Adrenal gland (tissue), 12 donors: Measurements from ENCODE around the gene ECI2. TPM values are rescaled to one million over a fixed set of nuclear protein-coding genes. Genes with fewer than 3 reads are reported as not detected.

ENCODE experiments used
- DNase-seq, 7 donors: peaks; one replicate each; pipeline ENCODE4 v3.0.0-alpha.2; 2019 to 2020
- H3K27ac ChIP-seq, 5 donors: fragments of 200-600 bp; sonication (generic) in 4 of 5; 1 replicate in 3 of 5; 2 replicates in 2 of 5; pipeline versions ENCODE4 v1.5.1 to v1.8.0; 2016 to 2020; ENCODE audit warnings: mild to moderate bottlenecking in 1 of 5
- H3K27me3 ChIP-seq: fragments of 200-600 bp; 2 replicates; pipeline ENCODE4 v1.8.0; 2021
- H3K36me3 ChIP-seq, 2 donors: fragments of 200-600 bp; replicated peaks in 1 of 2; 1 replicate in 1 of 2; 2 replicates in 1 of 2; pipeline versions ENCODE4 v1.5.1 to v1.8.0; 2018 to 2022
- H3K4me1 ChIP-seq, 2 donors: fragments of 200-600 bp; replicated peaks in 1 of 2; 1 replicate in 1 of 2; 2 replicates in 1 of 2; pipeline versions ENCODE4 v1.5.1 to v1.8.0; 2018 to 2021
- H3K4me3 ChIP-seq, 4 donors: fragments of 200-600 bp; sonication (generic) in 3 of 4; one replicate each; pipeline ENCODE4 v1.5.1; 2016 to 2018
- H3K9me3 ChIP-seq, 3 donors: fragments of 200-600 bp; sonication (generic) in 1 of 3; replicated peaks in 1 of 3; 1 replicate in 2 of 3; 2 replicates in 1 of 3; pipeline versions ENCODE4 v1.5.1 to v1.8.0; 2016 to 2021
- CTCF ChIP-seq, 6 experiments: fragments of 450-650 bp in 4 of 6; fragments of 200-600 bp in 2 of 6; sonication (generic) in 1 of 6; IDR thresholded peaks; 1 replicate in 5 of 6; 2 replicates in 1 of 6; pipeline versions ENCODE4 v1.5.1 to v1.8.0; 2016 to 2021; ENCODE audit warnings: antibody characterized with exemption in 6 of 6, mild to moderate bottlenecking in 2 of 6, moderate library complexity in 1 of 6
- POLR2A ChIP-seq, 2 donors: fragments of 450-650 bp; IDR thresholded peaks; one replicate each; pipeline ENCODE4 v1.6.1; 2017; ENCODE audit warnings: antibody characterized with exemption in 2 of 2, mild to moderate bottlenecking in 2 of 2, moderate library complexity in 1 of 2
- WGBS, 4 donors: extraction: QIAGEN DNeasy Blood & Tissue Kit in 2 of 4; methylation state at CpG; one replicate each; pipeline versions ENCODE4 v1.1.5 to v1.1.7; 2013 to 2017; 5-methylcytosine and 5-hydroxymethylcytosine counted together
- intact Hi-C, 2 donors: fragments of 100-400 bp; cut with DNase I; formaldehyde crosslinking; loops; one replicate each; pipeline versions ENCODE4 v1.14.1 to v1.15.0; 2022 to 2023
- polyA plus RNA-seq, 3 donors: library from polyadenylated mRNA; stranded (reverse); fragments of 200-250 nt in 2 of 3; fragments of 350-450 nt in 1 of 3; fragmentation: Illumina TruSeq in 1 of 3; extraction: RNeasy Lipid Tissue Mini Kit (QIAGEN cat#74804) in 1 of 3; gene quantifications; one replicate each; pipeline ENCODE4 v1.2.3, GENCODE V29; 2013 to 2014
- total RNA-seq, 9 donors: library from RNA; depleted of rRNA in 4 of 9; stranded (reverse); fragments of >200 nt in 4 of 9; fragments of 120-200 nt in 1 of 9; fragmentation: NEBNext Ultra II Directional in 1 of 9; extraction: Animal tissue kit (Norgen Biotek cat#: 25700) in 1 of 9; gene quantifications; one replicate each; pipeline versions ENCODE4 v1.1.0 to v1.2.4, GENCODE V29; 2013 to 2023
- donor health status: healthy with polysubstance abuse.
- donor health status: Bipolar disorder and iron deficiency.
- donor health status: DM: yes; HTN: yes; CAD: no.
- donor health status: DM: no; HTN: no; CAD: no.
- donor health status: DM: no; HTN: no; CAD: no.
- donor health status: DM: yes; HTN: yes; CAD: no.

The ECI2 gene
- total and polyA plus RNA-seq, 12 donors = 40.1 to 516 (median 158) TPM

- Histone ChIP-seq H3K9me3 (peaks cover 0 to 9% (median 0%) of the 10 kb centered on the region in 3 donors), H3K27ac (no peak overlapping the region), H3K4me1 (no peaks in the 10 kb centered on the region), H3K36me3 (no peaks in the 10 kb centered on the region), H3K4me3 (no peak overlapping the region), H3K27me3 (no peaks in the 10 kb centered on the region)
- no peak for DNase-seq
- TF ChIP-seq CTCF (IDR thresholded peaks at IDR 0.05) = no peak
- TF ChIP-seq POLR2A (IDR thresholded peaks at IDR 0.05) = no peak
- WGBS, 4 donors = 76 to 83% (median 79%) methylated on average over 3 of the region's 3 CpGs
- intact Hi-C loops = no loop called here
These were observed 37.0 kb upstream of the ECI2 start for GRCh38 chr6:4172368-4172767.

- intact Hi-C loops = no loop called here
- no peak for TF ChIP-seq POLR2A (IDR thresholded peaks at IDR 0.05)
- TF ChIP-seq CTCF (IDR thresholded peaks at IDR 0.05) = no peak
- Histone ChIP-seq H3K4me1 (no peaks in the 10 kb centered on the region), H3K27ac (no peak overlapping the region), H3K27me3 (no peaks in the 10 kb centered on the region), H3K4me3 (no peak overlapping the region), H3K9me3 (peaks cover 0 to 9% (median 0%) of the 10 kb centered on the region in 3 donors), H3K36me3 (no peaks in the 10 kb centered on the region)
- no peak for DNase-seq
- 94 to 98% (median 96%) methylated on average over 3 of the region's 3 CpGs for WGBS, 4 donors
These were observed 34.9 kb upstream of the ECI2 start for GRCh38 chr6:4170297-4170696.

- TF ChIP-seq POLR2A (IDR thresholded peaks at IDR 0.05) (no peak), CTCF (IDR thresholded peaks at IDR 0.05) (no peak)
- Histone ChIP-seq H3K9me3 (peaks cover 0 to 9% (median 0%) of the 10 kb centered on the region in 3 donors), H3K27ac (no peak overlapping the region), H3K36me3 (no peaks in the 10 kb centered on the region), H3K4me3 (no peak overlapping the region), H3K4me1 (peaks cover 7 to 9% of the 10 kb centered on the region in 2 donors), H3K27me3 (no peaks in the 10 kb centered on the region)
- 72 to 84% (median 75%) methylated on average over 8 of the region's 8 CpGs for WGBS, 4 donors
- intact Hi-C loops = no loop called here
- no peak for DNase-seq
These were observed 33.8 kb upstream of the ECI2 start for GRCh38 chr6:4169028-4169789.

GRCh38 chr6:4167833-4168232 is 32.5 kb upstream of the ECI2 start:
- WGBS, 4 donors = 77 to 100% (median 87%) methylated on average over 1 of the region's 1 CpG
- DNase-seq = no peak
- TF ChIP-seq CTCF (IDR thresholded peaks at IDR 0.05) = no peak
- TF ChIP-seq POLR2A (IDR thresholded peaks at IDR 0.05) = no peak
- H3K27me3 ChIP-seq = no peaks in the 10 kb centered on the region
- intact Hi-C loops = no loop called here
- peaks cover 8 to 22% of the 10 kb centered on the region in 2 donors for H3K4me1 ChIP-seq
- no peaks in the 10 kb centered on the region for H3K36me3 ChIP-seq
- peaks cover 0 to 9% (median 0%) of the 10 kb centered on the region in 3 donors for H3K9me3 ChIP-seq
- H3K27ac ChIP-seq = no peak overlapping the region
- H3K4me3 ChIP-seq = no peak overlapping the region
